PC-9 (cell line): ENCODE data around the gene DNASE1L2. TPM values are rescaled to one million over a fixed set of nuclear protein-coding genes. Genes with fewer than 3 reads are reported as not detected.

Experiments
- BruUV-seq: library from RNA; stranded (reverse); fragments of 400-500 nt; replicated peaks from 2 replicates; lab custom pipeline; 2021; lab: Mats Ljungman, UMichigan
- CTCF ChIA-PET: fragments of 300-600 bp; sonication (Branson Sonifier 250); formaldehyde crosslinking; loops from one replicate; lab custom pipeline; 2022; ENCODE audit warnings: antibody characterized with exemption; lab: Charles Lee
- POLR2A ChIA-PET: fragments of 300-600 bp; sonication (Branson Sonifier 250); formaldehyde crosslinking; loops from one replicate; lab custom pipeline; 2022; ENCODE audit warnings: antibody characterized with exemption; ENCODE audit not compliant: unreplicated experiment; lab: Charles Lee
- DNase-seq, 2 experiments: peaks; one replicate each; pipeline versions ENCODE4 v3.0.0 to v3.0.0-alpha.2; 2015 to 2022; ENCODE audit warnings: mixed read lengths in 1 of 2
- H2AFZ ChIP-seq: fragments of 200-600 bp; sonication (generic); 2 replicates; pipeline ENCODE4 v1.8.1; 2017; ENCODE audit warnings: antibody characterized with exemption
- H3F3A ChIP-seq: fragments of 200-600 bp; sonication (generic); 2 replicates; pipeline ENCODE4 v1.8.1; 2017; ENCODE audit warnings: antibody characterized with exemption, mild to moderate bottlenecking, low read depth; ENCODE audit not compliant: insufficient read depth
- H3K27ac ChIP-seq: fragments of 200-600 bp; sonication (generic); 2 replicates; pipeline ENCODE4 v1.6.1; 2016; ENCODE audit warnings: mixed run types
- H3K27me3 ChIP-seq: fragments of 200-600 bp; sonication (generic); 2 replicates; pipeline ENCODE4 v1.6.1; 2016; ENCODE audit warnings: low read depth, mixed run types; ENCODE audit not compliant: insufficient read depth
- H3K36me3 ChIP-seq: fragments of 200-600 bp; sonication (generic); 2 replicates; pipeline ENCODE4 v1.6.1; 2016; ENCODE audit warnings: low read depth, mixed run types
- H3K4me1 ChIP-seq: fragments of 200-600 bp; sonication (generic); replicated peaks from 2 replicates; pipeline ENCODE4 v1.6.1; 2016; ENCODE audit warnings: mixed run types; ENCODE audit not compliant: insufficient read depth
- H3K4me2 ChIP-seq: fragments of 200-600 bp; sonication (generic); 2 replicates; pipeline ENCODE4 v1.6.1; 2017; ENCODE audit warnings: mixed run types
- H3K4me3 ChIP-seq: fragments of 200-600 bp; sonication (generic); 2 replicates; pipeline ENCODE4 v1.6.1; 2016; ENCODE audit warnings: mixed run types
- H3K79me2 ChIP-seq: fragments of 200-600 bp; sonication (generic); 2 replicates; pipeline ENCODE4 v1.6.1; 2017; ENCODE audit warnings: low read depth, mixed run types
- H3K9me2 ChIP-seq: fragments of 200-600 bp; sonication (generic); 2 replicates; pipeline ENCODE4 v1.8.1; 2017; ENCODE audit warnings: mild to moderate bottlenecking; ENCODE audit not compliant: insufficient read depth
- H3K9me3 ChIP-seq: fragments of 200-600 bp; sonication (generic); 2 replicates; pipeline ENCODE4 v1.8.1; 2016; ENCODE audit warnings: low read depth; ENCODE audit not compliant: insufficient read depth
- H4K20me1 ChIP-seq: fragments of 200-600 bp; sonication (generic); 2 replicates; pipeline ENCODE4 v1.8.1; 2017; ENCODE audit not compliant: insufficient read depth
- EZH2 ChIP-seq: fragments of 200-600 bp; sonication (generic); IDR thresholded peaks from 2 replicates; pipeline ENCODE4 v1.8.0; 2017; ENCODE audit warnings: antibody characterized with exemption, low read depth
- intact Hi-C: fragments of 100-400 bp; cut with micrococcal nuclease; formaldehyde crosslinking; loops from one replicate; pipeline ENCODE4 v1.10.0; 2022; ENCODE audit not compliant: unreplicated experiment
- total RNA-seq: library from RNA; stranded (reverse); gene quantifications from 2 replicates; pipeline ENCODE4 v1.2.3, GENCODE V29; 2021
- TF ChIP-seq, protein P1 (sequence below): fragments of 200-600 bp; sonication (generic); conservative IDR thresholded peaks from 2 replicates; pipeline ENCODE4 v1.6.1; 2017; ENCODE audit warnings: mixed run types, antibody characterized with exemption, mild to moderate bottlenecking, moderate library complexity

Gene DNASE1L2
- total RNA-seq, 1 experiment from 2014 or later: 7.3 TPM

DNA sequence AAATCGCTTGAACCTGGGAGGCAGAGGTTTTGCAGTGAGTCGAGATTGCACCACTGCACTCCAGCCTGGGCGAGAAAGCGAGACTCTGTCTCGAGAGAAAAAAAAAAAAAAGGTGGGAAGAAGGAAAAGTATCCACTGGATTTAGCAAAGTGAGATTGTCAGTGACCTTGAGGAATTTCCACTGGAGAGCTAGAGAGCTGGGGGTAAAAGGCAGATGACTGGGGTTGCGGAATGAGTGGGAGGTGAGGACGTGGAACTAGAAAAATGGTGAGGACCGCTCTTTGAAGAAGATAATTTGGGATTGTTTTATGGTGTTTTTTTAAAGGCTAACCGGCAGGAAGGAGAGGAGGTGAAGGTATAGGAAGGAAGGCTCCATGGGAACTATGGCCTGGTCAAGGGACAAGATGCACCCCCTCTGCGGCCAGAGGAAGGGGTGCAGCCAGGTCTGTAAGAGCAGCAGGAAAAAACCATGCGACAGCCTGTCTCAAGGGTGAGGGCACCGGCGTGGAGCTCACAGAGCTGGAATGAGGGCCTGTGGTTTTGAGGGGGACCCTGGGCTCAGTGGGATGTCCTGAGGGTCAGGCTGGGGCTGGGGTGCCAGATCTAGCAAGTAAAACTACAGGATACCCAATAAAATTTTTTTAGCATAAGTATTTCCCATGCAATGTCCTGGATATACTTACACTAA, 31.7 kb upstream of the DNASE1L2 start:
- Histone ChIP-seq H3K4me3 (peak overlapping the region; percentile 91), H3K27me3 (no peaks in the 10 kb centered on the region), H3K4me2 (peak overlapping the region; percentile 88), H3K27ac (peak overlapping the region; percentile 67), H4K20me1 (no peaks in the 10 kb centered on the region), H3K79me2 (peaks cover 22% of the 10 kb centered on the region), H3K9me3 (no peaks in the 10 kb centered on the region), H3F3A (no peaks in the 10 kb centered on the region), H3K9me2 (no peaks in the 10 kb centered on the region), H3K4me1 (peaks cover 15% of the 10 kb centered on the region), H2AFZ (peak overlapping the region; percentile 91), H3K36me3 (0 out of 2 replicates have a peak, but pooled peaks cover 6% of the 10 kb centered on the region)
- DNase-seq: no peak
- intact Hi-C loops: no loop called here
- TF ChIP-seq EZH2: no peak
- TF ChIP-seq, protein P1, sequence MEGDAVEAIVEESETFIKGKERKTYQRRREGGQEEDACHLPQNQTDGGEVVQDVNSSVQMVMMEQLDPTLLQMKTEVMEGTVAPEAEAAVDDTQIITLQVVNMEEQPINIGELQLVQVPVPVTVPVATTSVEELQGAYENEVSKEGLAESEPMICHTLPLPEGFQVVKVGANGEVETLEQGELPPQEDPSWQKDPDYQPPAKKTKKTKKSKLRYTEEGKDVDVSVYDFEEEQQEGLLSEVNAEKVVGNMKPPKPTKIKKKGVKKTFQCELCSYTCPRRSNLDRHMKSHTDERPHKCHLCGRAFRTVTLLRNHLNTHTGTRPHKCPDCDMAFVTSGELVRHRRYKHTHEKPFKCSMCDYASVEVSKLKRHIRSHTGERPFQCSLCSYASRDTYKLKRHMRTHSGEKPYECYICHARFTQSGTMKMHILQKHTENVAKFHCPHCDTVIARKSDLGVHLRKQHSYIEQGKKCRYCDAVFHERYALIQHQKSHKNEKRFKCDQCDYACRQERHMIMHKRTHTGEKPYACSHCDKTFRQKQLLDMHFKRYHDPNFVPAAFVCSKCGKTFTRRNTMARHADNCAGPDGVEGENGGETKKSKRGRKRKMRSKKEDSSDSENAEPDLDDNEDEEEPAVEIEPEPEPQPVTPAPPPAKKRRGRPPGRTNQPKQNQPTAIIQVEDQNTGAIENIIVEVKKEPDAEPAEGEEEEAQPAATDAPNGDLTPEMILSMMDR: no peak
- ChIA-PET CTCF (interaction anchor here (0.6 to 0.7 kb wide), 2 partner anchors 47 to 108 kb away, joined by 3 to 4 read pairs; partner anchors contain the start of gene ECI1), POLR2A (interaction anchor here (0.6 kb wide), 1 partner anchor 64 kb away, joined by 3 read pairs; no protein-coding TSS in a partner anchor)
- BruUV-seq: TSS peak; percentile 69

DNA sequence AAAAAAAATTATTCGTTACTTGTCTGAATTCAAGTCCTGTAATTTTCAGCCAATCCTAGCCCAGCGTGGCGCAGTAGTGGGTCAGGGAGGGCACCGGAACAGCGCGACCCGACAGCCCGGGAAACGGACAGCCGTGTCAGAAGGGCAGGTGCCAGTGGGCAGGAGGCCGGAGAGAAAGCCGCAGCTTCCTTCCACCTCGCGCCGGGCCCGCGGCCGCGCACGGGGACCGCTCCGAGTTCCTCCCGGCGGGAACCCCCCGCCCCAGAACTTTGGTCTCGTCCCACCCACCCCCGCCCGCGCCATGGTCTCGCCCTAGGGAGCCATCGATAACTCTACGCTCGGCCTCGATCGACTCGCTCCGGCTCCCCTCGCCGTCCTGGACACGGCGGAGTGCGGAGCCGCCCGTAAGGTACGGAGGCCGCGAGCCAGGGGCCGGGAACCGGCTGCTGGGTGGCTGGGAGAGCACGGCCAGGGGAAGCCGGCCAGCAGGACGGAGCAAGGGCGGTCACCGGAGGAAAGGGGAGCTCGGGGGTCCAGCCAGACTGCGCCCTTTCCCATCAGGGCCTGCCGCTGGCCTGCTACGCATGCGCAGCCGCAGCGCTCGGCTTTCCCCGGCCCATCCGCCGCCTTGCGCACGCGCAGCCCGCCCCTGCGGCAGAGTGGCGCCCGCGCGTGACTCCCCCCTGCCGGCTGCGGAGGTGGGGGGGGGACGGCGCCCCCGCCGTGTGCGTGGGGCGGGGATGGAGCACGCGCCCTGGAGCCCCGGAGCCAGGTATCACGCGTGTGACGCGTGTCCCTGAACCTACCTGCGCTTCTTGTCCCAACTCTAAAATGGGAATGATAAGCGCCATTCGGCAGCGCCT, 30.9 kb upstream of the DNASE1L2 start, which contains the start of gene MLST8:
Gene MLST8, plus strand, starts transcription at position 351 of the 863 bp plus-strand sequence. CDS start 632 bp downstream, outside the sequence.
- Histone ChIP-seq H3F3A (peaks cover 7% of the 10 kb centered on the region; the same call in 1 of the 2 replicates), H4K20me1 (no peaks in the 10 kb centered on the region), H3K9me3 (no peaks in the 10 kb centered on the region), H3K4me3 (peak within 1 kb of the TSS; percentile 91), H3K79me2 (peaks cover 22% of the 10 kb centered on the region), H3K4me2 (peak within 1 kb of the TSS; percentile 88), H3K9me2 (no peaks in the 10 kb centered on the region), H3K27ac (peak within 1 kb of the TSS; percentile 67), H3K4me1 (peaks cover 15% of the 10 kb centered on the region), H3K36me3 (0 out of 2 replicates have a peak, but pooled peaks cover 6% of the 10 kb centered on the region), H3K27me3 (no peaks in the 10 kb centered on the region), H2AFZ (peak within 1 kb of the TSS; percentile 91)
- BruUV-seq: no TSS peak
- peak; percentile 56 to 90 for DNase-seq
- CTCF ChIA-PET: interaction anchor here (0.7 kb wide), 1 partner anchor 924 kb away, joined by 3 read pairs; no protein-coding TSS in a partner anchor
- POLR2A ChIA-PET: no interaction called here
- intact Hi-C loops: no loop called here
- TF ChIP-seq EZH2: no peak
- TF ChIP-seq, protein P1: 0 out of 2 replicates have a peak, but pooled peaks have one; percentile 18

DNA sequence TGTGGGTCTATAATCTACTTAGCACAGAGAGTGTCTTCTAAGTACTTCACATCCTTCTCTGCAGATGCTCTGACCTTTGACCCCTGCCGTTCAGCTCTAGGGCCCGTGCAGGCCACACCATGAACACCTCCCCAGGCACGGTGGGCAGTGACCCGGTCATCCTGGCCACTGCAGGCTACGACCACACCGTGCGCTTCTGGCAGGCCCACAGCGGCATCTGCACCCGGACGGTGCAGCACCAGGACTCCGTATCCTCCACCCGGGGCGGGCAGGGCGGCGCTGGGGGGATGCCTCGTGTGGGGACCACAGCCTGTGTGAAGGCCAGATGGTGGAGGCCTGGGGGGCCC, 30.3 kb upstream of the DNASE1L2 start:
- Histone ChIP-seq H3F3A (peaks cover 12% of the 10 kb centered on the region; the same call in 1 of the 2 replicates), H3K4me2 (peak overlapping the region; percentile 88), H4K20me1 (no peaks in the 10 kb centered on the region), H3K27ac (peak overlapping the region; percentile 67; the same call in 1 of the 2 replicates), H3K9me2 (no peaks in the 10 kb centered on the region), H3K9me3 (no peaks in the 10 kb centered on the region), H3K27me3 (no peaks in the 10 kb centered on the region), H2AFZ (peak overlapping the region; percentile 91), H3K36me3 (0 out of 2 replicates have a peak, but pooled peaks cover 6% of the 10 kb centered on the region), H3K4me3 (peak overlapping the region; percentile 91), H3K79me2 (peaks cover 22% of the 10 kb centered on the region), H3K4me1 (peaks cover 15% of the 10 kb centered on the region)
- TF ChIP-seq EZH2: no peak
- TF ChIP-seq, protein P1: 0 out of 2 replicates have a peak, but pooled peaks have one; percentile 1
- TSS peak; percentile 45 for BruUV-seq
- intact Hi-C loops: no loop called here
- POLR2A ChIA-PET: no interaction called here
- CTCF ChIA-PET: interaction anchor here (0.6 kb wide), 1 partner anchor 233 kb away, joined by 4 read pairs; no protein-coding TSS in a partner anchor
- no peak for DNase-seq
